Keratinocyte (primary cell): Measurements from ENCODE around the gene PTPN2.

Experiments
- CTCF ChIP-seq, 3 experiments: IDR thresholded peaks in 1 of 3; conservative IDR thresholded peaks in 1 of 3; optimal IDR thresholded peaks in 1 of 3; 2 replicates in 2 of 3; 3 replicates in 1 of 3; pipeline versions ENCODE3 to v1.5.1; 2011; ENCODE audit warnings: low read length in 3 of 3, mild to moderate bottlenecking in 3 of 3, moderate library complexity in 2 of 3, control low read depth in 1 of 3, inconsistent platforms in 1 of 3; ENCODE audit not compliant: insufficient read depth in 2 of 3; ENCODE audit errors: extremely low read depth in 1 of 3
- EZH2 ChIP-seq: IDR thresholded peaks from one replicate; pipeline ENCODE4 v1.6.1; 2012; ENCODE audit warnings: inconsistent platforms, mild to moderate bottlenecking, low read length, moderate library complexity

GRCh38 chr18:12857215-12857905, 26.7 kb downstream of the PTPN2 start:
- TF ChIP-seq CTCF (optimal IDR thresholded peaks at IDR 0.05 in 1 of 3, IDR thresholded peaks at IDR 0.05 in 1 of 3, conservative IDR thresholded peaks at IDR 0.05 in 1 of 3; ENCODE audit: extremely low read depth in 1 of 3, insufficient read depth in 2 of 3, low read length in 3 of 3) (no peak), EZH2 (no peak)
